Left cardiac atrium (tissue), 4 donors: ENCODE measurements around the gene GPRASP3. TPM values are rescaled to one million over a fixed set of nuclear protein-coding genes. Genes with fewer than 3 reads are reported as not detected.
"Not testable (repeated sequence)": the region's sequence is repeated elsewhere in the genome, so short reads cannot be mapped to it uniquely, and the experiment has no call there.

Experiments
- ATAC-seq, 2 donors: fragments of 200-7000 bp; cut with Tn5 transposase; one replicate each; pipeline ENCODE4 v1.9.1; 2020; ENCODE audit warnings: mild to moderate bottlenecking in 2 of 2, moderate library complexity in 2 of 2
- DNase-seq: peaks from one replicate; pipeline ENCODE4 v3.0.0-alpha.2; 2020
- intact Hi-C, 2 donors: fragments of 100-400 bp; cut with DNase I; formaldehyde crosslinking; loops; one replicate each; pipeline versions ENCODE4 v1.14.1 to v1.15.1; 2022 to 2023
- long read RNA-seq: library from polyadenylated mRNA; unstranded; transcript quantifications from one replicate; pipeline ENCODE4 v2.0.0, GENCODE V29; 2021
- total RNA-seq, 2 donors: library from RNA; stranded (reverse); fragmentation: NEBNext Ultra II Directional; extraction: Animal tissue kit (Norgen Biotek cat#: 25700); gene quantifications; one replicate each; pipeline ENCODE4 v1.2.1, GENCODE V29; 2021
- donor health status: DM: no; HTN: yes; CAD: no.
- donor health status: DM: no; HTN: yes; CAD: no; lungs with severe emphysema.
- donor health status: DM: yes; HTN: yes; CAD: no.
- donor health status: Dilated cardiomyopathy.

The GPRASP3 gene, protein sequence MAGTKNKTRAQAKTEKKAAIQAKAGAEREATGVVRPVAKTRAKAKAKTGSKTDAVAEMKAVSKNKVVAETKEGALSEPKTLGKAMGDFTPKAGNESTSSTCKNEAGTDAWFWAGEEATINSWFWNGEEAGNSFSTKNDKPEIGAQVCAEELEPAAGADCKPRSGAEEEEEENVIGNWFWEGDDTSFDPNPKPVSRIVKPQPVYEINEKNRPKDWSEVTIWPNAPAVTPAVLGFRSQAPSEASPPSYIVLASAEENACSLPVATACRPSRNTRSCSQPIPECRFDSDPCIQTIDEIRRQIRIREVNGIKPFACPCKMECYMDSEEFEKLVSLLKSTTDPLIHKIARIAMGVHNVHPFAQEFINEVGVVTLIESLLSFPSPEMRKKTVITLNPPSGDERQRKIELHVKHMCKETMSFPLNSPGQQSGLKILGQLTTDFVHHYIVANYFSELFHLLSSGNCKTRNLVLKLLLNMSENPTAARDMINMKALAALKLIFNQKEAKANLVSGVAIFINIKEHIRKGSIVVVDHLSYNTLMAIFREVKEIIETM
- total RNA-seq, result 1 to 10 TPM; 4.8 to 5.4 TPM
- long read RNA-seq, partial matches to known transcripts, result 2 of 8 reads
- long read RNA-seq, other reads (novel, unspliced or antisense), result 6 of 8 reads

- intact Hi-C loops, result no loop called here
- DNase-seq (peak; percentile 78), ATAC-seq (peak; percentile 96 to 97)
Observed at GRCh38 chrX:102720237-102721168, at the start of gene GPRASP3. Gene GPRASP3, plus strand, starts transcription at chrX:102720743. Its CDS starts 28,253 bp downstream, at chrX:102748996.

- intact Hi-C loops, result no loop called here
- DNase-seq, result no peak
- peak; percentile 38 to 55 for ATAC-seq
Observed at GRCh38 chrX:102672856-102673255, 47.7 kb upstream of the GPRASP3 start.

- DNase-seq, ATAC-seq, intact Hi-C loops: not testable (repeated sequence)
Observed at GRCh38 chrX:102677479-102677878, 43.1 kb upstream of the GPRASP3 start.

DNA sequence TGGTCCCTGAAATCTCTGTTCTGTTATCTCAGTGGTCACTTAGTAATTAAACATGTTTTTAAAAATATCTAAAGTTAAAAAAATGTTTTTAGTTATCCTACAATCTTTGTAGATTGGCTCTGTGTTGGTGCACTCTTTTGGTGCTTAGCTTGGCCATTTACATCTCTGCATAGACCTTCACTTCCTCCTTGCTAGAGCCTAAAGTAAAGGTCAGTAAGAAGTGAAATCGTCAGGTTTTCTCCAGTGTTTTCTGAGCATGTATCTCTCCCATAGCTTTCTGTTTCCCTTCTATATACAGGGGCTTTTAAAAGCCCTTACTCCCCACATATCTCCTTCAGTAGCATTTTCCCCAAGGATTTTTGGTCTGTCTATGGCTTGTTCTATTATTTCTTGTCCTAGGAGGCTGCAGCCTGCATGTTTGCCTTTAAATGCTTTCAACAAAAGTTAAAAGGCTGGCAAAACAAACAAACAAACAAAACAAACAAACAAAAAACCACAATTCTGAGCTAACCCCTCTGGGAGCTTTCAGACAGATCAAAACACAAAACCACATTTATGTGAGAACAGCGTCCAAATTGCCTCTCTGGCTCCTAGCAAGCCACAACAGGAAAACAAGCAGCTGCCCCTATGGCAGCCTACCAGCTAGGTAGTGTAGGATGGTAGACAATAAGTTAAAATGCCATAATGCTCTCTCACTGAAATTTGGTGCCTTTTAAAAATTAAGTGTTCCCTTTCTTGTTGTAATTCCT, 35.6 kb upstream of the GPRASP3 start:
- intact Hi-C loops, result no loop called here
- DNase-seq (no peak), ATAC-seq (no peak)

GRCh38 chrX:102694749-102695148, 25.8 kb upstream of the GPRASP3 start:
- intact Hi-C loops, result no loop called here
- DNase-seq, result no peak
- no peak for ATAC-seq

GRCh38 chrX:102696306-102696705, 24.2 kb upstream of the GPRASP3 start:
- ATAC-seq (no peak), DNase-seq (no peak)
- intact Hi-C loops, result no loop called here

GRCh38 chrX:102697494-102697893, 23.0 kb upstream of the GPRASP3 start:
- intact Hi-C loops, result no loop called here
- no peak for ATAC-seq
- no peak for DNase-seq

- DNase-seq (no peak), ATAC-seq (no peak)
- intact Hi-C loops, result no loop called here
Observed at GRCh38 chrX:102708900-102709299, 11.6 kb upstream of the GPRASP3 start.

- intact Hi-C loops, result no loop called here
- ATAC-seq (no peak), DNase-seq (no peak)
Observed at GRCh38 chrX:102711872-102712215, 8.7 kb upstream of the GPRASP3 start.

- peak; percentile 69 for DNase-seq
Observed at GRCh38 chrX:102712216-102712966, 8.2 kb upstream of the GPRASP3 start, which contains the start of gene GPRASP2. Gene GPRASP2, plus strand, starts transcription at chrX:102712448. Its CDS starts 2,422 bp downstream, at chrX:102714870.

DNA sequence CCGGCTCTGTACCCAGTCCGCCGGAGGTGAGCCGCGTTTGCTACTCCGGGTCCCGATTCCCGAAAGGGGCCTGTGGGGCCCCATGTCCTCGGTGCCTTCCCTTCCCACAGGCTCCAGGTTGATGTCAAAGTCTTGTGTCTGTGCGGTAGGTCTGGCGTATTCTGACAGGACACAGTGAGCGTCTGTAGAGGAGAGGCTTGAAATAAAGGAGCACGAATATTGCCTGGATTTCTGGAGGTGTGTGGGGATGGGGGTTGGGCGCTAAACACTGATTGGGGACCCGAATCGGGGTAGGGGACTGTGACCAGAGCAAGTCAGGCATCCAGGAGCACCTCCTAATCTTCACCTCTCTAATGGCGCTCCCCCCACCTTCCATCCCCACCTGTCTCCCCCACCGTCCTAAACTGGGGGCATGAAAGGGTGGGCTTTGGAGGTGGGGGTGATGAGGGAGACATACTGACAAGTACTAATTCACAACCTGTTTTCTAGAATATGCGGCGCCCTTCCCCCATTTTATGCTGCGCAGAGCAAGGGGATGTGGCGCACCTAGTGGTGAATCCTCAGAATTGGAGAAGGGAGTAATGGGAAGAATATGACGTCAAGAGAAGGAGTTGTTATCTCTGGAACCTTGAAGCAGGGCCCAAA, 7.4 kb upstream of the GPRASP3 start:
- peak; percentile 74 to 88 for ATAC-seq
- DNase-seq, result peak; percentile 58
- intact Hi-C loops, result no loop called here

More at GRCh38 chrX:102712216-102712966, 8.2 kb upstream of the GPRASP3 start, which contains the start of gene GPRASP2:
- ATAC-seq, result peak; percentile 89 to 93
- intact Hi-C loops, result no loop called here

DNA sequence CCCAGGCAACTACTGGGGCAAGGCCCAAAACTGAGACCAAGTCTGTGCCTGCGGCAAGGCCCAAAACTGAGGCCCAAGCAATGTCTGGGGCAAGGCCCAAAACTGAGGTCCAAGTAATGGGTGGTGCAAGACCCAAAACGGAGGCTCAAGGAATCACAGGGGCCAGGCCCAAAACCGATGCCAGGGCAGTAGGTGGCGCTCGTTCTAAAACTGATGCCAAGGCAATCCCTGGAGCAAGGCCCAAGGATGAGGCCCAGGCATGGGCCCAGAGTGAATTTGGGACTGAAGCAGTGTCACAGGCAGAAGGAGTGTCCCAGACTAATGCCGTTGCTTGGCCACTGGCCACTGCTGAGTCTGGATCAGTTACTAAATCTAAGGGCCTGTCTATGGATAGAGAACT, 5.5 kb upstream of the GPRASP3 start:
- intact Hi-C loops, result no loop called here
- ATAC-seq, result no peak

DNA sequence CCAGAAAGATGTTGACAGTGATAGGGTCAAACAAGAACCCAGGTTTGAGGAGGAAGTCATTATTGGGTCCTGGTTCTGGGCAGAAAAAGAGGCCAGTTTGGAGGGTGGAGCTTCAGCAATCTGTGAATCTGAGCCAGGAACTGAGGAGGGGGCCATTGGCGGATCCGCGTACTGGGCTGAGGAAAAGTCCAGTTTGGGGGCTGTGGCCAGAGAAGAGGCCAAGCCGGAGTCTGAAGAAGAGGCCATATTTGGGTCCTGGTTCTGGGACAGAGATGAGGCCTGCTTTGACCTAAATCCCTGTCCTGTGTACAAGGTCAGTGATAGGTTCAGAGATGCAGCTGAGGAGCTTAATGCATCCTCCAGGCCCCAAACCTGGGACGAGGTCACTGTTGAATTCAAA, 4.6 kb upstream of the GPRASP3 start:
- ATAC-seq (no peak), DNase-seq (no peak)
- intact Hi-C loops, result no loop called here

More for the DNA sequence above, 5.5 kb upstream of the GPRASP3 start:
- DNase-seq, result no peak

DNA sequence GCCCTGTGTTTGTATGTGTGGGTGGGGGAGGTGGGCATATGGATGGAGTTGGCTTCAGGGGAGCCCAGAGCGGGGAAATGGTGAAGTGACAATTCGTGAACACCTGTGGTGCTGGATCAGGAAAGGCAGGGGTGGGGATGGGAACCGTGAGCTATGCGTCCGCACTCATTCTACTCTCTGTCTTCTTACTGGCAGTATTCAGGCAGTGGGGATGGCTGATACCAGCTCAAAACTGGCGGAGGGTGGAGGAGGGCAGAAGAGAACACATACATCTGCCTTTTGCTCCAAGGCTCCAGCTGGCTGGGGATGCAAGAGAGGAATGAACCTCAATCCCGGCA, 595 bp downstream of the GPRASP3 start:
- peak in 1 of 2 donors; percentile 12 for ATAC-seq

GRCh38 chrX:102723456-102723855, 2.9 kb downstream of the GPRASP3 start:
- no peak for ATAC-seq
- no peak for DNase-seq
- intact Hi-C loops, result no loop called here

More for the DNA sequence above, 595 bp downstream of the GPRASP3 start:
- DNase-seq, intact Hi-C loops: not testable (repeated sequence)

- ATAC-seq (no peak), DNase-seq (no peak)
- intact Hi-C loops, result no loop called here
Observed at GRCh38 chrX:102727761-102728160, 7.2 kb downstream of the GPRASP3 start.

DNA sequence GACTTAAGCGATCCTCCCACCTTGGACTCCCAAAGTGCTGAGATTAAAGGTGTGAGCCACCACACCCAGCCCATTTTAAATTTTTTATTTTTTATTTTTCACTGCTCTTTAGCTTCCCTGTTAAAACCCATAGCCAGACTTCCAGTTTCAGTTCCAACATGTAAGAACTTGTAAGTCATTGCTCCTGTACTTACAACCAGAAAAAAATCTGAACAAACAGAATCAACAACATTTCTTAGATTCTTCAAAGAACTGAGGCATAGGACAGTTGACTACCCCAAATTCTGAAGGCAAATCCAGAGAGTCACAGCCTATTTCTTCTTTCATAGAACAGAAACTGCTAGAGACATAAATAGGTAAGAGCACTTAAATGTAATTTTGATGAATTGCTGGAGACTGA, 8.1 kb downstream of the GPRASP3 start:
- intact Hi-C loops, result no loop called here
- DNase-seq, result no peak
- ATAC-seq, result no peak

- intact Hi-C loops, result no loop called here
- ATAC-seq (no peak), DNase-seq (no peak)
Observed at GRCh38 chrX:102739657-102740056, 19.1 kb downstream of the GPRASP3 start.
